SK-N-SH (cell line): ENCODE measurements around the gene AUH. TPM values are rescaled to one million over a fixed set of nuclear protein-coding genes. Genes with fewer than 3 reads are reported as not detected.

ENCODE experiments used
- CTCF ChIA-PET: fragments of 300-600, 350-600 bp; formaldehyde crosslinking; extraction: SDS; loops from one replicate; lab custom pipeline; 2021; lab: Yijun Ruan, JAX
- POLR2A ChIA-PET: fragments of 350-600 bp; sonication (Branson Sonifier 250); formaldehyde crosslinking; extraction: SDS; loops from one replicate; lab custom pipeline; 2020; ENCODE audit warnings: antibody characterized with exemption, inconsistent platforms; lab: Yijun Ruan, JAX
- DNase-seq: peaks from one replicate; pipeline ENCODE4 v3.0.0; 2012
- H2AFZ ChIP-seq: fragments of 200-600 bp; sonication (generic); 2 replicates; pipeline ENCODE4 v1.8.1; 2016; ENCODE audit warnings: antibody characterized with exemption, mild to moderate bottlenecking, low read depth
- H3F3A ChIP-seq: fragments of 200-600 bp; sonication (generic); replicated peaks from 2 replicates; pipeline ENCODE3; 2016; ENCODE audit warnings: antibody characterized with exemption, mild to moderate bottlenecking; ENCODE audit not compliant: insufficient read depth
- H3K27ac ChIP-seq, 2 experiments: fragments of 200-500 bp in 1 of 2; fragments of 200-600 bp in 1 of 2; sonication (Bioruptor generic) in 1 of 2; sonication (generic), shearing (Covaris generic) in 1 of 2; 2 replicates each; pipeline versions ENCODE4 v1.5.1 to v1.6.1; 2014 to 2016; ENCODE audit warnings: low read depth in 2 of 2, inconsistent platforms in 1 of 2, low read length in 1 of 2, mild to moderate bottlenecking in 1 of 2, mixed read lengths in 1 of 2
- H3K27me3 ChIP-seq: fragments of 200-600 bp; sonication (generic), shearing (Covaris generic); 2 replicates; pipeline ENCODE4 v1.6.1; 2016; ENCODE audit warnings: mixed run types; ENCODE audit not compliant: insufficient read depth
- H3K36me3 ChIP-seq, 2 experiments: fragments of 200-500 bp in 1 of 2; fragments of 200-600 bp in 1 of 2; sonication (Bioruptor generic) in 1 of 2; sonication (generic) in 1 of 2; replicated peaks in 1 of 2; 2 replicates each; pipeline versions ENCODE3 to v1.5.1; 2014 to 2016; ENCODE audit warnings: low read length in 1 of 2, mild to moderate bottlenecking in 1 of 2; ENCODE audit not compliant: insufficient read depth in 2 of 2, control insufficient read depth in 1 of 2
- H3K4me1 ChIP-seq, 2 experiments: fragments of 200-500 bp in 1 of 2; fragments of 200-600 bp in 1 of 2; sonication (Bioruptor generic) in 1 of 2; sonication (generic), shearing (Covaris generic) in 1 of 2; 2 replicates each; pipeline versions ENCODE4 v1.5.1 to v1.6.1; 2014 to 2016; ENCODE audit warnings: low read depth in 1 of 2, low read length in 1 of 2, mixed run types in 1 of 2; ENCODE audit not compliant: insufficient read depth in 2 of 2, control insufficient read depth in 1 of 2
- H3K4me2 ChIP-seq: fragments of 200-600 bp; sonication (generic), shearing (Covaris generic); 2 replicates; pipeline ENCODE4 v1.6.1; 2017; ENCODE audit warnings: mixed run types
- H3K4me3 ChIP-seq, 2 experiments: fragments of 200-500 bp in 1 of 2; fragments of 200-600 bp in 1 of 2; sonication (Bioruptor generic) in 1 of 2; sonication (generic), shearing (Covaris generic) in 1 of 2; 2 replicates each; pipeline versions ENCODE4 v1.5.1 to v1.8.1; 2014 to 2016; ENCODE audit warnings: low read depth in 2 of 2, inconsistent platforms in 1 of 2, low read length in 1 of 2, mild to moderate bottlenecking in 1 of 2, mixed read lengths in 1 of 2, moderate library complexity in 1 of 2
- H3K79me2 ChIP-seq: fragments of 200-600 bp; sonication (generic); 2 replicates; pipeline ENCODE4 v1.8.1; 2017; ENCODE audit warnings: mild to moderate bottlenecking; ENCODE audit not compliant: insufficient read depth
- H3K9ac ChIP-seq: fragments of 200-600 bp; sonication (generic); 2 replicates; pipeline ENCODE4 v1.6.1; 2017; ENCODE audit warnings: mixed run types
- H3K9me2 ChIP-seq: fragments of 200-600 bp; sonication (generic); 2 replicates; pipeline ENCODE4 v1.6.1; 2017; ENCODE audit warnings: mixed run types
- H3K9me3 ChIP-seq: fragments of 200-600 bp; sonication (generic); 2 replicates; pipeline ENCODE4 v1.6.1; 2017; ENCODE audit warnings: mixed run types, mild to moderate bottlenecking, moderate library complexity
- H4K20me1 ChIP-seq: fragments of 200-600 bp; sonication (generic); 2 replicates; pipeline ENCODE4 v1.6.1; 2017; ENCODE audit warnings: mild to moderate bottlenecking, mixed run types; ENCODE audit not compliant: insufficient read depth
- EP300 ChIP-seq, 2 experiments: IDR thresholded peaks; 2 replicates each; pipeline versions ENCODE4 v1.4.0 to v1.6.1; 2012; ENCODE audit warnings: borderline replicate concordance in 1 of 2, low read depth in 1 of 2, low read length in 1 of 2
- EZH2phosphoT487 ChIP-seq: fragments of 200-600 bp; sonication (generic); IDR thresholded peaks from 2 replicates; pipeline ENCODE4 v1.6.1; 2017; ENCODE audit warnings: low read depth, mixed run types, mild to moderate bottlenecking, antibody characterized with exemption, moderate library complexity, borderline replicate concordance
- FOXM1 ChIP-seq: IDR thresholded peaks from 2 replicates; pipeline ENCODE4 v1.4.0; 2012; ENCODE audit warnings: low read depth, mild to moderate bottlenecking
- GABPA ChIP-seq: IDR thresholded peaks from 2 replicates; pipeline ENCODE4 v1.4.0; 2012; ENCODE audit warnings: low read depth, mild to moderate bottlenecking
- GATA2 ChIP-seq: sonication (generic); formaldehyde crosslinking; IDR thresholded peaks from 2 replicates; pipeline ENCODE4 v1.5.0; 2020; ENCODE audit warnings: mild to moderate bottlenecking, missing genetic modification reagents
- JUND ChIP-seq: IDR thresholded peaks from 2 replicates; pipeline ENCODE4 v1.4.0; 2012
- MAX ChIP-seq: IDR thresholded peaks from 2 replicates; pipeline ENCODE4 v1.4.0; 2012; ENCODE audit warnings: low read depth
- MEF2A ChIP-seq: IDR thresholded peaks from 2 replicates; pipeline ENCODE4 v1.4.0; 2012; ENCODE audit warnings: low read depth, borderline replicate concordance
- MXI1 ChIP-seq: IDR thresholded peaks from 2 replicates; pipeline ENCODE4 v1.6.1; 2012; ENCODE audit warnings: mild to moderate bottlenecking, low read depth, low read length, improper control_type of control experiment
- NFIC ChIP-seq: IDR thresholded peaks from 2 replicates; pipeline ENCODE4 v1.4.0; 2012; ENCODE audit warnings: borderline replicate concordance
- POLR2AphosphoS5 ChIP-seq: IDR thresholded peaks from 2 replicates; pipeline ENCODE4 v1.6.1; 2012; ENCODE audit warnings: low read depth, low read length
- RCOR1 ChIP-seq: fragments of 150-350 bp; IDR thresholded peaks from 2 replicates; pipeline ENCODE4 v1.6.1; 2017; ENCODE audit warnings: antibody characterized with exemption, low read length
- RXRA ChIP-seq: IDR thresholded peaks from 2 replicates; pipeline ENCODE4 v1.4.0; 2012; ENCODE audit warnings: low read depth, mild to moderate bottlenecking, borderline replicate concordance
- SIN3A ChIP-seq: IDR thresholded peaks from 2 replicates; pipeline ENCODE4 v1.6.1; 2012; ENCODE audit warnings: low read depth, mild to moderate bottlenecking, low read length, moderate library complexity, borderline replicate concordance
- SMC3 ChIP-seq: IDR thresholded peaks from 2 replicates; pipeline ENCODE4 v1.6.1; 2012; ENCODE audit warnings: low read depth, low read length, improper control_type of control experiment
- TAF1 ChIP-seq: IDR thresholded peaks from 2 replicates; pipeline ENCODE4 v1.6.1; 2012; ENCODE audit warnings: low read depth, mild to moderate bottlenecking, low read length, moderate library complexity, borderline replicate concordance
- TCF12 ChIP-seq: IDR thresholded peaks from 2 replicates; pipeline ENCODE4 v1.4.0; 2012
- TEAD4 ChIP-seq: IDR thresholded peaks from 2 replicates; pipeline ENCODE4 v1.4.0; 2012; ENCODE audit warnings: mild to moderate bottlenecking, borderline replicate concordance; ENCODE audit not compliant: insufficient read depth
- USF1 ChIP-seq: IDR thresholded peaks from 2 replicates; pipeline ENCODE4 v1.4.0; 2012; ENCODE audit warnings: low read depth, borderline replicate concordance
- WGBS: methylation state at CpG from one replicate; pipeline ENCODE4 v1.1.6; 2017; ENCODE audit warnings: low lambda C conversion rate; 5-methylcytosine and 5-hydroxymethylcytosine counted together
- polyA plus RNA-seq, 3 experiments: library from polyadenylated mRNA; depleted of rRNA; stranded (reverse); fragments of >200 nt; gene quantifications; 2 replicates each; pipeline ENCODE4 v1.2.3, GENCODE V29; 2012
- TF ChIP-seq, protein P1 (sequence below): IDR thresholded peaks from 2 replicates; pipeline ENCODE4; 2012
- TF ChIP-seq, protein P2 (sequence below): fragments of 150-350 bp; IDR thresholded peaks from 2 replicates; pipeline ENCODE4 v1.6.1; 2017; ENCODE audit warnings: antibody characterized with exemption, low read length, low read depth, borderline replicate concordance

Gene AUH
- polyA plus RNA-seq, 1 of the 3 experiments (the other 2 are of a cell fraction) = 7.6 TPM

DNA sequence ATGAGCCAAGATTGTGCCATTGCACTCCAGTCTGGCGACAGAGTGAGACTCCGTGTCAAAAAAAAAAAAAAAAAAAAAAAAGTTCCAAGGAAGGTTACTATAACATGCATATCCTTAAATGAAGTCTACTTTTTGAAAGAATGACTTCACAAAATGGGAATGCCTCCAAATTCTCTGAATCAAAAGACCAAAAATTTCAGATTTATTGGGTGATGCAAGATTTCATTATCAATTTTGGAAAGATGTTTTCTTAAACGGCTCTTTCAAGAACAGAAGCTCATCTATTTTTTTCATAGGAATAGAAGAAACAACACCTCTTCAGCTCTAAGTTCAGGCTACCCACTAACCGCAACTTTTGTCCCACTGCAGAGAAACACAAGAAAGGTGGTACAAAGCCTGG, 69.9 kb downstream of the AUH start (continued):
- TF ChIP-seq TAF1 = no peak
- TF ChIP-seq, protein P1, sequence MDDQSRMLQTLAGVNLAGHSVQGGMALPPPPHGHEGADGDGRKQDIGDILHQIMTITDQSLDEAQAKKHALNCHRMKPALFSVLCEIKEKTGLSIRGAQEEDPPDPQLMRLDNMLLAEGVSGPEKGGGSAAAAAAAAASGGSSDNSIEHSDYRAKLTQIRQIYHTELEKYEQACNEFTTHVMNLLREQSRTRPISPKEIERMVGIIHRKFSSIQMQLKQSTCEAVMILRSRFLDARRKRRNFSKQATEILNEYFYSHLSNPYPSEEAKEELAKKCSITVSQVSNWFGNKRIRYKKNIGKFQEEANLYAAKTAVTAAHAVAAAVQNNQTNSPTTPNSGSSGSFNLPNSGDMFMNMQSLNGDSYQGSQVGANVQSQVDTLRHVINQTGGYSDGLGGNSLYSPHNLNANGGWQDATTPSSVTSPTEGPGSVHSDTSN = no peak
- TF ChIP-seq RXRA = no peak
- TF ChIP-seq JUND = no peak
- no peak for TF ChIP-seq GATA2 (CRISPR knock-in tag)
- no peak for TF ChIP-seq MXI1
- no peak for TF ChIP-seq TCF12
- TF ChIP-seq, all 33 proteins: peak for 0

DNA sequence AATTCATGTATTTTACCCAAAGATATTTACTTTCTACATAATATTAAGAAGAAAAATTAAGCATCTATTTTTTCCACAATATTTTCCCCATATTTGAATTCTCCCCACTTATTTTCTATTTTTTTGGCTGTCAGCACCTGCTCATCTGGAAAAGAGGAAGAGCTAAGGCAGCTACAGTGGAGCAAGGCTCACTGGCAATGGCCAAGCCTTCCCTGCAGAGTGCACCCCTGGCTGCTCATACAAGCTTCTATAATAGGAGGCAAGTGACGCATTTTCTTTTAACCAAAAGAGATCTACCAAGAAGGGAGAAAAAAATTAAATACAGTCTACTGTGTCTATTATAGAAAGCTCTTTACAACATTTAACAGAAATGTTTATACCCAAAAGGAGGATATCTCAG, 72.5 kb downstream of the AUH start:
- Histone ChIP-seq H3K27me3 (no peaks in the 10 kb centered on the region), H3K4me1 (peaks cover 0 to 8% of the 10 kb centered on the region in 2 experiments; a peak in 1 of 4 replicates), H3K36me3 (peaks cover 4 to 5% of the 10 kb centered on the region in 2 experiments), H3K4me2 (no peak overlapping the region), H3K9ac (no peak overlapping the region), H3F3A (peaks cover 3% of the 10 kb centered on the region), H2AFZ (no peak overlapping the region)
- CTCF ChIA-PET = interaction anchor here (1.2 kb wide), 2 partner anchors 10 to 13 kb away, joined by 3 read pairs; no protein-coding TSS in a partner anchor
- 100% methylated on average over 1 of the region's 1 CpG for WGBS
- no peak for TF ChIP-seq FOXM1
- no peak for TF ChIP-seq SMC3
- no peak for TF ChIP-seq TCF12
- no peak for TF ChIP-seq EP300 (IDR thresholded peaks at IDR 0.05; ENCODE audit: borderline replicate concordance in 1 of 2, low read depth in 1 of 2, low read length in 1 of 2)
- no peak for TF ChIP-seq EZH2phosphoT487
- TF ChIP-seq, protein P2, sequence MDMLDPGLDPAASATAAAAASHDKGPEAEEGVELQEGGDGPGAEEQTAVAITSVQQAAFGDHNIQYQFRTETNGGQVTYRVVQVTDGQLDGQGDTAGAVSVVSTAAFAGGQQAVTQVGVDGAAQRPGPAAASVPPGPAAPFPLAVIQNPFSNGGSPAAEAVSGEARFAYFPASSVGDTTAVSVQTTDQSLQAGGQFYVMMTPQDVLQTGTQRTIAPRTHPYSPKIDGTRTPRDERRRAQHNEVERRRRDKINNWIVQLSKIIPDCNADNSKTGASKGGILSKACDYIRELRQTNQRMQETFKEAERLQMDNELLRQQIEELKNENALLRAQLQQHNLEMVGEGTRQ = no peak
- TF ChIP-seq NFIC = no peak
- no peak for TF ChIP-seq RCOR1
- no peak for TF ChIP-seq USF1
- TF ChIP-seq MAX = no peak
- no peak for TF ChIP-seq MEF2A
- TF ChIP-seq JUND = no peak
- TF ChIP-seq GABPA = no peak
- no peak for TF ChIP-seq SIN3A
- TF ChIP-seq TEAD4 = no peak
- TF ChIP-seq GATA2 (CRISPR knock-in tag) = no peak
- no peak for TF ChIP-seq POLR2AphosphoS5
- TF ChIP-seq, all 33 proteins: peak for 0
- DNase-seq = no peak
- H3K9me3 ChIP-seq = no peaks in the 10 kb centered on the region
- H3K9me2 ChIP-seq = no peaks in the 10 kb centered on the region
- no peak overlapping the region for H3K4me3 ChIP-seq
- H3K79me2 ChIP-seq = no peaks in the 10 kb centered on the region
- POLR2A ChIA-PET = no interaction called here
- H4K20me1 ChIP-seq = no peaks in the 10 kb centered on the region
- no peak overlapping the region for H3K27ac ChIP-seq
